ENCODE measurements around the gene B4GALT3. TPM values are rescaled to one million over a fixed set of nuclear protein-coding genes. Genes with fewer than 3 reads are reported as not detected.

The B4GALT3 gene
- total RNA-seq, 1 donor from 2014 or later = 23.2 TPM

- intact Hi-C loops (cut with micrococcal nuclease) = no loop called here
- no peak overlapping the region for H3K4me3 ChIP-seq
- H3K27ac ChIP-seq (replicated peaks) = no peak overlapping the region
- no peak for DNase-seq
- H3K27me3 ChIP-seq (ENCODE audit: low read depth) = no peaks in the 10 kb centered on the region
- peaks cover 16% of the 10 kb centered on the region for H3K36me3 ChIP-seq
- TF ChIP-seq CTCF (IDR thresholded peaks at IDR 0.05; ENCODE audit: borderline replicate concordance) = no peak
- no peaks in the 10 kb centered on the region for H3K9me3 ChIP-seq (replicated peaks)
- H3K4me1 ChIP-seq = peaks cover 50% of the 10 kb centered on the region
Measured at GRCh38 chr1:161187311-161187710, 10.0 kb upstream of the B4GALT3 start.

GRCh38 chr1:161185732-161186311, 8.5 kb upstream of the B4GALT3 start:
- intact Hi-C loops (cut with micrococcal nuclease) = no loop called here
- TF ChIP-seq CTCF (IDR thresholded peaks at IDR 0.05; ENCODE audit: borderline replicate concordance) = no peak
- H3K9me3 ChIP-seq (replicated peaks) = no peaks in the 10 kb centered on the region
- peaks cover 3% of the 10 kb centered on the region for H3K36me3 ChIP-seq
- no peak for DNase-seq
- H3K27me3 ChIP-seq (ENCODE audit: low read depth) = no peaks in the 10 kb centered on the region
- H3K27ac ChIP-seq (replicated peaks) = peak overlapping the region; percentile 80
- H3K4me3 ChIP-seq = no peak overlapping the region
- H3K4me1 ChIP-seq = peaks cover 48% of the 10 kb centered on the region

GRCh38 chr1:161185282-161185682, 8.0 kb upstream of the B4GALT3 start:
- intact Hi-C loops (cut with micrococcal nuclease) = no loop called here
- DNase-seq = peak; percentile 78
- TF ChIP-seq CTCF (IDR thresholded peaks at IDR 0.05; ENCODE audit: borderline replicate concordance) = no peak
- Histone ChIP-seq H3K27me3 (ENCODE audit: low read depth) (no peaks in the 10 kb centered on the region), H3K9me3 (replicated peaks) (no peaks in the 10 kb centered on the region), H3K4me3 (no peak overlapping the region), H3K36me3 (no peaks in the 10 kb centered on the region), H3K4me1 (peaks cover 48% of the 10 kb centered on the region), H3K27ac (replicated peaks) (peak overlapping the region; percentile 80)

- intact Hi-C loops (cut with micrococcal nuclease) = no loop called here
- no peak for DNase-seq
- no peak for TF ChIP-seq CTCF (IDR thresholded peaks at IDR 0.05; ENCODE audit: borderline replicate concordance)
Measured at GRCh38 chr1:161182214-161182613, 4.9 kb upstream of the B4GALT3 start.

GRCh38 chr1:161180639-161181038, 3.3 kb upstream of the B4GALT3 start:
- H3K4me1 ChIP-seq = peaks cover 53% of the 10 kb centered on the region
- intact Hi-C loops (cut with micrococcal nuclease) = no loop called here
- H3K9me3 ChIP-seq (replicated peaks) = no peaks in the 10 kb centered on the region
- DNase-seq = no peak
- H3K27ac ChIP-seq (replicated peaks) = no peak overlapping the region
- peaks cover 3% of the 10 kb centered on the region for H3K36me3 ChIP-seq
- no peaks in the 10 kb centered on the region for H3K27me3 ChIP-seq (ENCODE audit: low read depth)
- TF ChIP-seq CTCF (IDR thresholded peaks at IDR 0.05; ENCODE audit: borderline replicate concordance) = peak; percentile 41
- no peak overlapping the region for H3K4me3 ChIP-seq

More at GRCh38 chr1:161182214-161182613, 4.9 kb upstream of the B4GALT3 start:
- Histone ChIP-seq H3K4me3 (no peak overlapping the region), H3K9me3 (replicated peaks) (no peaks in the 10 kb centered on the region), H3K36me3 (no peaks in the 10 kb centered on the region), H3K27me3 (ENCODE audit: low read depth) (no peaks in the 10 kb centered on the region), H3K27ac (replicated peaks) (no peak overlapping the region), H3K4me1 (peaks cover 50% of the 10 kb centered on the region)
